GM13977 (cell line): ENCODE data around the gene MBD3.
"Not testable (repeated sequence)": the region's sequence is repeated elsewhere in the genome, so short reads cannot be mapped to it uniquely, and the experiment has no call there.

Experiments
- DNase-seq: peaks from one replicate; pipeline ENCODE4 v3.0.0; 2012; ENCODE audit warnings: low spot score
- CTCF ChIP-seq: IDR thresholded peaks from 2 replicates; pipeline ENCODE4 v1.5.1; 2012; ENCODE audit warnings: mild to moderate bottlenecking, control low read depth; ENCODE audit not compliant: insufficient read depth; ENCODE audit errors: extremely low read depth, missing control alignments
- in situ Hi-C: fragments of 300-500 bp; cut with MboI; formaldehyde crosslinking; loops from one replicate; pipeline ENCODE4 v1.12.0; 2022; ENCODE audit warnings: low sequenced_read_pairs, low pct_unique_long_range_greater_than_20kb, mixed read lengths, inconsistent platforms; ENCODE audit not compliant: unreplicated experiment

Gene MBD3

GRCh38 chr19:1533510-1534150 lies 59.0 kb downstream of the MBD3 start:
- DNase-seq: no peak
- TF ChIP-seq CTCF: no peak
- in situ Hi-C loops: no loop called here

- in situ Hi-C loops: no loop called here
- no peak for TF ChIP-seq CTCF
- no peak for DNase-seq
These were observed 60.7 kb downstream of the MBD3 start for GRCh38 chr19:1532003-1532402.

GRCh38 chr19:1531587-1531986 lies 61.1 kb downstream of the MBD3 start:
- TF ChIP-seq CTCF: no peak
- in situ Hi-C loops: no loop called here

GRCh38 chr19:1530856-1531255 lies 61.8 kb downstream of the MBD3 start:
- DNase-seq, in situ Hi-C loops: not testable (repeated sequence)

More at GRCh38 chr19:1531587-1531986, 61.1 kb downstream of the MBD3 start:
- DNase-seq: no peak

DNA sequence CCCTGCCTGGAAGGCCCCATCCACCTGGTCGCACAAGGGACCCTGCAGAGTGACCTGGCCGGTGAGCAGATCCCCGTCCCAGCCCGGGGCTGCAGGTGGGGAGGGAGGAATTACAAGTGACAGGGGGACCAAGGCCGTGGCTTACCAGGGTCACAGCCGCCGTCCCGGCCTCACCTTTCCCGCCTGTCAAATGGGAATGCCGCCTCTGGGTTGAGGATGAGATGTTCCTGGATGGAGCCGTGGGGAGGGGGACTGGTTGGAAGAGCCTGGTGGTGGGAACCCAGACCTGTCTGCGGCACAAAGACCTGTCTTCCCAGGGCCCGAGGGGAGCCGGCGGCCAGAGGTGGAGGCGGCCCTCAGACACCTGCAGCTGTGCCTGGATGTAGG lies 63.2 kb downstream of the MBD3 start:
- no peak for DNase-seq
- no peak for TF ChIP-seq CTCF
- in situ Hi-C loops: no loop called here

DNA sequence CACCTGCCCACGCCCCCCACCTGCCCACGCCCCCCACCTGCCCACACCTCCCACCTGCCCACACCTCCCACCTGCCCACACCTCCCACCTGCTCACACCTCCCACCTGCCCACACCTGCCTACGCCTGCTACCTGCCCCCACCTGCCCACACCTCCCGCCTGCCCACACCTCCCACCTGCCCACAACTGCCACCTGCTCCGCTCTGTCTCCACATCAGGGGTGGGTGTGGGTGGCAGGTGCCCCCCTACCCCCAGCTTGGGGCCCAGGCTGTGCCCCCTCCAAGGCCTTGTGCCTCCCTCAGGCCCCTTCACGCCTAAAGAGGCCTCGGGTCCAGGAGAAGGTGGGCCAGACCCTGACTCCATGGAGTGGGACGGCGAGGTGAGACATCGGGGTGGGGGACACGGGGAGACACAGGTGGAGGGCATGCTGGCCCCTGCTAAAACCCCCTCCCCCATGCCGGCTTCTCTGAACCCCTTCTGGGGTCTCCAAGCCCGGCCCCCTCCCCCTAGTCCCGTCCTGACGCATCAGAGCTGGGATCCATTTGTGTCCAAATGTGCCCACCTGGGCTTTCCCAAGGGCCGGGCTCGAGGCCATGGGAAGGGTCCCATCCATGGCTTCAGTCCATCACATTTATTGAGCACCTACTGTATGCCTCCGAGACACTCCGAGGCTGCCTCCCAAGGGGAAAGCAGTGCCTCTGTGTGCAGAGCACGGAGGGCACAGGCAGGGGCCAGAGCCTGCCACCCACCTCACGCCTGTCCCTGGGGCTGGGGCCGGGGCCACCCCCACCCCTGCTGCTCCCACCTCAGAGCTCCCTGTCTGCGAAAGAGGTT lies 63.9 kb downstream of the MBD3 start:
- no peak for TF ChIP-seq CTCF
- in situ Hi-C loops: no loop called here
- no peak for DNase-seq

DNA sequence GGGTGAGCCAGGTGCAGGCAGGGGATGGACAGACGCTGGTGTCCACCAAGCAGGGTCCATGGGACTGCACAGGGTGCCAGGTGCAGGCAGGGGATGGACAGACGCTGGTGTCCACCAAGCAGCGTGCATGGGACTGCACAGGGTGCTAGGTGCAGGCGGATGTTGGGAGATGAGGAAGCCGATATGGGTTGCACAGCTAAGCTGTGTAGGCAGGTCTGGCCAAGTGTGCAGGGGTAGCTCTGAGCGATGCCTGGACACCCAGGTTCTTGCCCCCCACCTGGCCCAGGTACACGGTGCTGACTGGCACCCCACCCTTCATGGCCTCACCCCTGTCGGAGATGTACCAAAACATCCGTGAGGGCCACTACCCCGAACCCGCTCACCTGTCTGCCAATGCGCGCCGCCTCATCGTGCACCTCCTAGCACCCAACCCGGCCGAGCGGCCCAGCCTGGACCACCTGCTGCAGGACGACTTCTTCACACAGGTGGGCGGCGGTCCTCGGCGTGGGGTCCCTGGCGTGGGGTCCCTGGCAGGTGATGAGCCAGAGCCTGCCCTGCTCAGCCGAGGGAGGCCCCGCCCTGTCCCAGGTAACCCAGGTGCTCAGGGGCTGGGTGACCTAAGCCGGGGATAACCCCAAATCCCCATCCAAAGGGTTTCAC lies 64.9 kb downstream of the MBD3 start:
- in situ Hi-C loops: no loop called here
- no peak for TF ChIP-seq CTCF
- no peak for DNase-seq
